BLaER1 treated with 17β-estradiol and CSF1 and Interleukin-3, amounts not matched to agents 10 nM and 100 nM (cell line): ENCODE measurements around the gene ROR1.

ENCODE experiments used
- H3K27ac ChIP-seq, 11 experiments: shearing (Covaris generic); formaldehyde crosslinking; 2 replicates each; pipeline ENCODE4 v1.8.1; 2022
- H3K27me3 ChIP-seq, 11 experiments: shearing (Covaris generic); formaldehyde crosslinking; 2 replicates each; pipeline ENCODE4 v1.8.1; 2022
- H3K36me3 ChIP-seq, 11 experiments: shearing (Covaris generic); formaldehyde crosslinking; 2 replicates each; pipeline ENCODE4 v1.8.1; 2022
- H3K4me1 ChIP-seq, 10 experiments: shearing (Covaris generic); formaldehyde crosslinking; 2 replicates each; pipeline ENCODE4 v1.8.1; 2022
- H3K4me2 ChIP-seq, 11 experiments: shearing (Covaris generic); formaldehyde crosslinking; 2 replicates each; pipeline ENCODE4 v1.8.1; 2022
- H3K4me3 ChIP-seq, 10 experiments: shearing (Covaris generic); formaldehyde crosslinking; 2 replicates each; pipeline ENCODE4 v1.8.1; 2022
- H3K9ac ChIP-seq, 11 experiments: shearing (Covaris generic); formaldehyde crosslinking; 2 replicates each; pipeline ENCODE4 v1.8.1; 2022
- H3K9me3 ChIP-seq, 11 experiments: shearing (Covaris generic); formaldehyde crosslinking; replicated peaks in 1 of 11; 2 replicates each; pipeline ENCODE4 v1.8.1; 2022
- H4K20me1 ChIP-seq, 11 experiments: shearing (Covaris generic); formaldehyde crosslinking; 2 replicates each; pipeline ENCODE4 v1.8.1; 2022
- Cebpa-rat ChIP-seq, 11 experiments: shearing (Covaris generic); IDR thresholded peaks; 2 replicates each; pipeline ENCODE4 v1.8.1; 2022

ROR1 gene

DNA sequence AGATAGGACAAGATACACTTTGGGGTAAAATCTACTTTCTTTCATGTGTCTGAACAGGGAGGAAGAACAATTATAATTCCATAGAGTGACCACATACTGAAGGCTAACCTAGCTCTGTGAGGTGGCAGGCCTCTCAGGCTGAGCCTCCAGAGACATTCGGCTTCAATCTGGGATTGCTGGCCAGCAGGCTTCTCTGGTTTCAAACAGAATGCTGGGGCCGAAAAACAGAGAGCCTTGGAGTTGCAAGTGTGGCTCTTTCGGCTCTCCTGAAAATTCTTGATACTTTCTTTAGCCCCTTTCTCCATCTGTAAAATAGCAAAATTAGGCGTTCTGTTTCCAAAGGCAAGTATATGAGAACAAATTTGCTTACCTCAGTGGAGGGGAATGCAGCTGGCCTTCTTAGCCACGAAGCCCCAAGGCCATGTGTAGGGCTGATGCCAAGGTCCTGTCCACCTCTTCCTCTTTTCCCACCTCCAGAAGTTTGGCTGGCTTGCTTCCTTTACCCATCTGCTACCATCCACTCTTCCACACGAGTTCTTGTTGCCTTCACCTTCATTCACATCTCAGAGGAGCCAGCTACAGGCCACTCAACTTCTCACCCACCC is 399.6 kb downstream of the ROR1 start:
- no peak overlapping the region for H3K4me3 ChIP-seq
- peak overlapping the region in 2 of 11 experiments; percentile 79 to 83; a peak in 3 of 22 replicates for H3K4me2 ChIP-seq

DNA sequence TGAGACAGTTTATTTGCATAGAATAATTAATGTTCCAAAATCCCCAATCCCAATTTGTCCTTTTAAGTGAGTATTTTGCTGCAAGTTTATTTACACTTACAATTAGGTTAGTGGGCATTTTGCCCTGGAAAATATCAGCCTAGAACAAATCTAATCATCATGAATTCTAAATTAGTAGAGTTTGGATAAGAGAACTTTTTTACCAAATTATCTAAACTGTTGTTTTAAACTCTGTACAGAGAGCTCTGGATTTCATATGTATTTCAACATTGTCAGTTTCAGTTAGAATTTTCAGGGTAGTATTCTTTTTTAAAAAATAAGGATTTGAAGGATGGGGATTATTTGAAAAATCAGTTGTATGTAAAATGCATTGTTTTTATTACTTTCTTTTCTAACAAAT is 401.8 kb downstream of the ROR1 start:
- H3K4me2 ChIP-seq: no peak overlapping the region
- no peak overlapping the region for H3K4me3 ChIP-seq
- H3K27me3 ChIP-seq: no peaks in the 10 kb centered on the region
- H3K36me3 ChIP-seq: peaks cover 0 to 15% (median 0%) of the 10 kb centered on the region in 11 experiments; a peak in 3 of 22 replicates
- H4K20me1 ChIP-seq: no peaks in the 10 kb centered on the region
- no peak overlapping the region for H3K27ac ChIP-seq
- H3K4me1 ChIP-seq: peaks cover 0 to 33% (median 15%) of the 10 kb centered on the region in 10 experiments; a peak in 15 of 20 replicates
- TF ChIP-seq Cebpa-rat (IDR thresholded peaks at IDR 0.05): no peak
- H3K9me3 ChIP-seq: 0 out of 22 replicates have a peak, but pooled peaks cover 0 to 4% (median 0%) of the 10 kb centered on the region in 11 experiments
- no peak overlapping the region for H3K9ac ChIP-seq

More for the DNA sequence above, 399.6 kb downstream of the ROR1 start:
- peaks cover 0 to 20% (median 0%) of the 10 kb centered on the region in 11 experiments; a peak in 4 of 22 replicates for H3K9me3 ChIP-seq
- H4K20me1 ChIP-seq: no peaks in the 10 kb centered on the region
- peak overlapping the region in 4 of 11 experiments; percentile 12 to 89 (median 82); a peak in 6 of 22 replicates for H3K27ac ChIP-seq
- H3K9ac ChIP-seq: no peak overlapping the region
- H3K4me1 ChIP-seq: peaks cover 0 to 43% (median 17%) of the 10 kb centered on the region in 10 experiments; a peak in 15 of 20 replicates
- no peaks in the 10 kb centered on the region for H3K27me3 ChIP-seq
- H3K36me3 ChIP-seq: peaks cover 0 to 19% (median 0%) of the 10 kb centered on the region in 11 experiments; a peak in 3 of 22 replicates
- no peak for TF ChIP-seq Cebpa-rat (IDR thresholded peaks at IDR 0.05)

DNA sequence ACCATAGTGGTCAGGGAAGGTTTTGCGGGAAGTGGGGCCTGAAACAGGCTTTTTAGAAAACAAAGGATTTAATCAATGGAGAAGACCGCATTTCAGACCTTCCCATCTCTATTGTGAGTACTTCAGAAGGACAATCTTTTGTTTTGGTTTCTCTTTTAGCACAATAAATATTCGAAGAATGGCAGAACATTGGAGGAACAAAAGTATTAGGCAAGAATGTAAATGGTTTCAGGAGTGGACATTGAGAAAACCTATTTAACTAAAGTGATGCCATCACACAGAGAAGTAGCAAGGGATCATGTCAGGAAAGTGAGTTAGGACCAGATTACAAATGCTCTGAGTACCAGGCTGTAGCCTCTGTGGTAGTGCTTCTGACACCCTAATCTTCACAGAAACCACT is 402.8 kb downstream of the ROR1 start:
- H3K27ac ChIP-seq: no peak overlapping the region
- peaks cover 0 to 15% (median 0%) of the 10 kb centered on the region in 11 experiments; a peak in 3 of 22 replicates for H3K36me3 ChIP-seq
- 0 out of 22 replicates have a peak, but pooled peaks cover 0 to 4% (median 0%) of the 10 kb centered on the region in 11 experiments for H3K9me3 ChIP-seq
- no peaks in the 10 kb centered on the region for H4K20me1 ChIP-seq
- H3K4me1 ChIP-seq: peaks cover 0 to 23% (median 6%) of the 10 kb centered on the region in 10 experiments; a peak in 14 of 20 replicates
- no peaks in the 10 kb centered on the region for H3K27me3 ChIP-seq
- no peak overlapping the region for H3K4me3 ChIP-seq
- TF ChIP-seq Cebpa-rat (IDR thresholded peaks at IDR 0.05): no peak
- no peak overlapping the region for H3K9ac ChIP-seq
- no peak overlapping the region for H3K4me2 ChIP-seq

DNA sequence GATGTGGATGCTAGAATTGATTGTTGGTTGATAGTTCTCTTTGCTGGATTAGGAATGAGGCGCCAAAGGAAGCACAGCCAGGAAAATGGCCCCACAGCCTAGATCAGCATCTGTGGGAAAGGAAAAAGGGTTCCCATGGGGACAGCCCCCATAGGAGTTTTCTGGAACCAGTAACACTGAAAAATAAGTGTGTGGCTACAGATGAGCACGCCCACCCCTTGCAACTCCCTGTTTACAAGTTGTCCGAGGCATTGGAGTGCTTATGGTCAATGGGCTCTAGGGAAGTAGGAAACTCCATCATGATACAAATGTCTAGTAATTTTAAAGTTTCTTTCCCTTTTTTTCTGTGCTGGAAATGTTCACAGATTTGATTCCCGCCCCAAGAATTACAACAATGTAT is 405.8 kb downstream of the ROR1 start:
- Histone ChIP-seq H3K4me2 (no peak overlapping the region), H3K36me3 (peaks cover 0 to 15% (median 0%) of the 10 kb centered on the region in 11 experiments; a peak in 3 of 22 replicates), H3K27me3 (no peaks in the 10 kb centered on the region), H3K27ac (no peak overlapping the region), H3K9ac (no peak overlapping the region), H3K4me1 (peaks cover 0 to 11% (median 7%) of the 10 kb centered on the region in 10 experiments; a peak in 13 of 20 replicates), H4K20me1 (no peaks in the 10 kb centered on the region), H3K4me3 (no peak overlapping the region), H3K9me3 (0 out of 22 replicates have a peak, but pooled peaks cover 0 to 4% (median 0%) of the 10 kb centered on the region in 11 experiments)
- TF ChIP-seq Cebpa-rat (IDR thresholded peaks at IDR 0.05): no peak

DNA sequence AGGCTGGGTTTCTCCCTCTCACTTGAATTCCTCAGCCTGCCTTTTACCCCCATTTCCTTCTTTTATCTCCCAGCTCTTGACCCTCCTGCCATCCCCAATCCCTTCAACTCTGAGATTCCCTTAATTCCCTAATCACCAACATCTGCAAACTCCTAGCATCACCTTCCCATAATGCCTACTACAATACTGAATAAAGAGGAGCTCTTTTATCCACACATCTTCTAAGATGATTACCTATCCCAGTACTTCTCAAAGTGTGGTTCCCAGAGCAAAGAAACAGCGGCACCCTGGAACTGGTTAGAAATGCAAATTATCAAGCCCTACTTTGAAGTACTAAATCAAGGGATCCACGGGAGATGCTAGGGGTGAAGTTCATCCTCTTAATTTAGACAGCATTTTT is 408.4 kb downstream of the ROR1 start:
- Histone ChIP-seq H3K4me2 (no peak overlapping the region), H4K20me1 (no peaks in the 10 kb centered on the region), H3K9me3 (0 out of 22 replicates have a peak, but pooled peaks cover 0 to 4% (median 0%) of the 10 kb centered on the region in 11 experiments), H3K4me3 (no peak overlapping the region), H3K4me1 (peaks cover 0 to 11% (median 7%) of the 10 kb centered on the region in 10 experiments; a peak in 13 of 20 replicates), H3K27me3 (no peaks in the 10 kb centered on the region), H3K27ac (no peak overlapping the region), H3K36me3 (peaks cover 0 to 15% (median 0%) of the 10 kb centered on the region in 11 experiments; a peak in 3 of 22 replicates), H3K9ac (no peak overlapping the region)
- no peak for TF ChIP-seq Cebpa-rat (IDR thresholded peaks at IDR 0.05)

DNA sequence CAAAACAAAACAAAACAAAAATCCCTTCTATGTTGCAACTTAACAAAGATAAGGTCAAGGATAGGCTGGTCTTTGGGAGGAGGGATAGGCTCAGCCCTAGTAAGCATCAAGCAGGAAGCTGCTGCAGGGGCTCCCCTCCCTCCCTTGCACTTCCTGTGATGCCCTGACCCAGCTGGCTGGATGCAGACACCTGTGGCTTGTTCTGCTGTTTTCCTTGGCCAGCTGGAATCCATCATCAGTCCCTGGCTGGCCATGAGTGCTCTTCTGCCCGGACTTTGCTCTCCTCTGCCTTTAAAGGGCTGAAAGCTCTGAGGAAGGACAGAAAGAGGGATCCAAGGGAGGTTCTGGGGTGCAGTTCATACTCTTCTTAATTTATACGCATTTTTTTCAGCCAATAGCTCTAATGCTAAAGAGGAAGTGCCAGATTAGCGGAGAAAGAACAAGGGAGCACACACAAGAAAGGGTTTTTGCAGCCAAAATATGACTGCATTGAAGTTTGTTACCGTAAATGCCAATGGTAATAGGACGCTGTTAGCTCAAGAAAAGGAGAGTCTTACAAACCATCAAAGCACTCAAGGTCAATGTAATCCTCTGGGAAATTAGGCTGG is 409.7 kb downstream of the ROR1 start:
- Histone ChIP-seq H4K20me1 (no peaks in the 10 kb centered on the region), H3K4me1 (peaks cover 0 to 11% (median 7%) of the 10 kb centered on the region in 10 experiments; a peak in 13 of 20 replicates), H3K9me3 (no peaks in the 10 kb centered on the region), H3K36me3 (peaks cover 0 to 4% (median 0%) of the 10 kb centered on the region in 11 experiments; a peak in 3 of 22 replicates), H3K4me3 (no peak overlapping the region), H3K27me3 (no peaks in the 10 kb centered on the region), H3K27ac (no peak overlapping the region; a peak in 1 of 22 replicates), H3K9ac (no peak overlapping the region), H3K4me2 (peak overlapping the region in 8 of 11 experiments; percentile 4 to 37 (median 22); a peak in 9 of 22 replicates)
- no peak for TF ChIP-seq Cebpa-rat (IDR thresholded peaks at IDR 0.05)

DNA sequence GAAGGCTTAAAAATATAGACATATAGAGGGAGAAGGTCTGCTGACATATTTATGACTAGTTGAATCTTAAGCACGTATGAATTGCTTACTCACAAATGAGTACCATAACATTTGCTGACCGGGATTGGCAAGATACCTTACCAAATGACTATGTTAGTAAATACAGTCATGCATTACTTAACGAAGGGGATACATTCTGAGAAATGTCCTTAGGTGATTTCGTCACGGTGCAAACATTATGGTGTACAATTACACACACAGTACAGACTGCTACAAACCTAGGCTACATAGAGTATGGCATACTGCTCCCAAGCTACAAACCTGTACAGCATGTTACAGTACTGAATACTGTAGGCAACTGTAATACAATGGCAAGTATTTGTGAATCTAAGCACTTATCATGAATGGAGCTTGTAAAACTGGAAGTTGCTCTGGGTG is 410.2 kb downstream of the ROR1 start:
- no peak overlapping the region; a peak in 1 of 22 replicates for H3K4me2 ChIP-seq
- H3K4me1 ChIP-seq: peaks cover 0 to 11% (median 7%) of the 10 kb centered on the region in 10 experiments; a peak in 13 of 20 replicates
- H3K4me3 ChIP-seq: no peak overlapping the region
- no peaks in the 10 kb centered on the region for H3K9me3 ChIP-seq
- H4K20me1 ChIP-seq: no peaks in the 10 kb centered on the region
- no peak for TF ChIP-seq Cebpa-rat (IDR thresholded peaks at IDR 0.05)
- no peak overlapping the region for H3K27ac ChIP-seq
- no peak overlapping the region for H3K9ac ChIP-seq
- H3K36me3 ChIP-seq: no peaks in the 10 kb centered on the region
- no peaks in the 10 kb centered on the region for H3K27me3 ChIP-seq

DNA sequence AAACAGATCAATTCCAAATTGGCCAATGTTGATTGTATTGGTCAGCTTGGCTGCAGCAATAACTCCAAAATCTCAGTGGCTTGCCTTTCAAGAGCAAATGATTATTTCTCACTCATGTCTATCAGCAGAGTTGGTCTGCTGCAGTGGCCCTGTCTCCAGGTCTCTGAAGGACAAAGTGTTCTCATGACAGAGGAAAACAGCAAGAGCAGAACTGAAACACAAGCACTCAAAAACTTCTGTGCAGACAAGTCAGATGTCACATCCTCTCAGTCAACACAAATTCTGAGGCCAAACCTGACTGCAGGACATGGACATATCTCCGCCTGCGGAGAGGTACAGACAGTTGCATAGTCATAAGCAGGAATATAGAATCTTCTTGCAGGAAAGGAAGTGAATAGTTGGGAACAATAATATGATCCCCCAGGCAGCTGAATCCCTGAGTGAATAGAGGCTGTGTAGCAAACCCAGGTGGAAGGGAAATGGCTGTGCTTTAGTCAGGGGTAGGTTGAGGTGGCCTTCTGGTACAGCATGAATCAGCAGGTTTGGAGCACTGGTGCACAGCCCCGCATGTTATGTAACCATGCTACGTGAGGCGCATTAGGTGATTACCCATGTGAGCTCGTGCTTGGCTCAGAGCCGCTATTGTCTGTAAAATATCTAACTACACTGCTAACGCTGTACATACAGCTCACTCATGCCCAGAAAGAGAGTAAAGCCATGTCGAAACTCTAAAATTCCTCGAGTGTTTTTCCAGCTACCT is 412.5 kb downstream of the ROR1 start:
- Histone ChIP-seq H3K27ac (no peak overlapping the region), H4K20me1 (no peaks in the 10 kb centered on the region), H3K27me3 (no peaks in the 10 kb centered on the region), H3K4me3 (no peak overlapping the region), H3K9me3 (peaks cover 0 to 8% (median 2%) of the 10 kb centered on the region in 11 experiments; a peak in 4 of 22 replicates), H3K36me3 (no peaks in the 10 kb centered on the region), H3K4me1 (peaks cover 0 to 11% (median 7%) of the 10 kb centered on the region in 10 experiments; a peak in 13 of 20 replicates), H3K4me2 (no peak overlapping the region), H3K9ac (no peak overlapping the region)
- TF ChIP-seq Cebpa-rat (IDR thresholded peaks at IDR 0.05): no peak
